NCI-H526 (cell line): ENCODE measurements around the gene TREX2.
A peak's percentile ranks its signal among the peaks of the same experiment; 100 is the strongest.

Source experiments
- DNase-seq, 2 experiments: peaks; one replicate each; lab custom pipeline; 2025; lab: John Stamatoyannopoulos, UW

Gene TREX2

GRCh38 chrX:153434801-153435200 lies 11.1 kb downstream of the TREX2 start:
- no peak for DNase-seq

GRCh38 chrX:153433781-153434285 lies 12.0 kb downstream of the TREX2 start:
- no peak for DNase-seq

- no peak for DNase-seq
These were observed 12.6 kb downstream of the TREX2 start for GRCh38 chrX:153433161-153433680.

- no peak for DNase-seq
These were observed 15.1 kb downstream of the TREX2 start for GRCh38 chrX:153430796-153431195.

GRCh38 chrX:153426204-153426603 lies 19.7 kb downstream of the TREX2 start:
- no peak for DNase-seq

GRCh38 chrX:153423652-153424051 lies 22.2 kb downstream of the TREX2 start:
- no peak for DNase-seq

GRCh38 chrX:153421856-153422255 lies 24.0 kb downstream of the TREX2 start:
- DNase-seq = no peak

GRCh38 chrX:153420851-153421599 lies 24.8 kb downstream of the TREX2 start:
- DNase-seq = no peak

GRCh38 chrX:153417637-153418036 lies 28.2 kb downstream of the TREX2 start:
- no peak for DNase-seq

GRCh38 chrX:153416781-153417450 lies 28.9 kb downstream of the TREX2 start:
- DNase-seq = no peak

GRCh38 chrX:153414856-153415510 lies 30.9 kb downstream of the TREX2 start:
- DNase-seq = no peak

GRCh38 chrX:153413731-153414130 lies 32.1 kb downstream of the TREX2 start:
- no peak for DNase-seq

- peak in 1 of 2 experiments; percentile 22 for DNase-seq
These were observed 32.8 kb downstream of the TREX2 start for GRCh38 chrX:153412746-153413720.

- DNase-seq = peak; percentile 12 to 42
These were observed 33.8 kb downstream of the TREX2 start for GRCh38 chrX:153411988-153412574.

GRCh38 chrX:153411255-153411987 lies 34.4 kb downstream of the TREX2 start, which contains the start of gene ZFP92:
Gene ZFP92 (plus strand): TSS chrX:153411472. CDS start chrX:153418323, 6,851 bp downstream.
- peak in 1 of 2 experiments; percentile 39 for DNase-seq

- DNase-seq = no peak
These were observed 35.0 kb downstream of the TREX2 start for GRCh38 chrX:153410888-153411254.

GRCh38 chrX:153410373-153410772 lies 35.5 kb downstream of the TREX2 start:
- no peak for DNase-seq

GRCh38 chrX:153409414-153410101 lies 36.3 kb downstream of the TREX2 start:
- no peak for DNase-seq

GRCh38 chrX:153408871-153409351 lies 36.9 kb downstream of the TREX2 start:
- DNase-seq = no peak
